Type B pancreatic cell (in vitro differentiated cells): ENCODE data around the gene TRIM33. TPM values are rescaled to one million over a fixed set of nuclear protein-coding genes. Genes with fewer than 3 reads are reported as not detected.
"Not testable (repeated sequence)": the region's sequence is repeated elsewhere in the genome, so short reads cannot be mapped to it uniquely, and the experiment has no call there.

Experiments
- DNase-seq: peaks from one replicate; pipeline ENCODE4 v3.0.0; 2021; ENCODE audit warnings: mixed read lengths; ENCODE audit not compliant: unreplicated experiment; ENCODE audit errors: extremely low spot score
- H3K27ac Mint-ChIP-seq: 2 replicates; pipeline ENCODE4 v1.8.0; 2021; ENCODE audit warnings: mild to moderate bottlenecking, mixed read lengths
- H3K27me3 Mint-ChIP-seq: 2 replicates; pipeline ENCODE4 v1.8.0; 2021; ENCODE audit warnings: mixed read lengths
- H3K36me3 Mint-ChIP-seq: 2 replicates; pipeline ENCODE4 v1.8.0; 2021; ENCODE audit warnings: mixed read lengths
- H3K4me1 Mint-ChIP-seq: one replicate; pipeline ENCODE4 v1.8.0; 2021; ENCODE audit warnings: mixed read lengths; ENCODE audit not compliant: unreplicated experiment
- H3K4me3 Mint-ChIP-seq: 2 replicates; pipeline ENCODE4 v1.8.0; 2021; ENCODE audit warnings: mild to moderate bottlenecking, mixed read lengths
- H3K9me3 Mint-ChIP-seq: 2 replicates; pipeline ENCODE4 v1.8.0; 2021; ENCODE audit warnings: mixed read lengths
- total RNA-seq: library from RNA; stranded (reverse); gene quantifications from 2 replicates; pipeline ENCODE4 v1.2.1, GENCODE V29; 2021; ENCODE audit warnings: low replicate concordance
- TF ChIP-seq, protein P1 (sequence below): fragments of 200-600 bp; sonication (generic); conservative IDR thresholded peaks from 2 replicates; pipeline ENCODE4 v1.5.0; 2021; ENCODE audit warnings: antibody characterized with exemption, mild to moderate bottlenecking

The TRIM33 gene
- total RNA-seq, 1 donor from 2014 or later, result 46.6 TPM

DNA sequence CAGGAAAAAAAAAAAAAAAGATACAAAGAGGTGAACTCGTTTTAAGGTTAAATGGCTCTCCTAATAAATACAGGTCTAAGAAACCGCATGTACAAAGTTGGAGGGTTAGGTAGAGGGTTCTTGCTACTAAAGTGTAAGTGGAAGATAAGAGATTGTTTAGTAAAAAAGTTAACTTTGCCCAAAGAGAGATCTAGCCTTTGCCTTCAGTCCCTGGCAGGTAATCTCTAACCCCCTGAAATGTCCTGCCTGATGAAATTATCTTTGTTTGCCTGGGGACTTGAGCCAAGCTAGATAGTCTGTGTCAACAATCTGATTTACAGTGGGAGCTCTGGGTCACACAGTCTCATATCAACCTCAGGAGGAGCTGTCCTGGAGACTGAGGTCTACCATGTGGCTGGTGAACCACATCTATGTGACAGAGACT, 57.6 kb downstream of the TRIM33 start:
- peaks cover 4% of the 10 kb centered on the region for H3K4me1 Mint-ChIP-seq
- DNase-seq, result no peak
- H3K27ac Mint-ChIP-seq, result peak overlapping the region; percentile 24
- no peaks in the 10 kb centered on the region for H3K9me3 Mint-ChIP-seq
- H3K4me3 Mint-ChIP-seq, result no peak overlapping the region
- no peaks in the 10 kb centered on the region for H3K27me3 Mint-ChIP-seq
- H3K36me3 Mint-ChIP-seq, result peaks cover 35% of the 10 kb centered on the region
- TF ChIP-seq, protein P1, sequence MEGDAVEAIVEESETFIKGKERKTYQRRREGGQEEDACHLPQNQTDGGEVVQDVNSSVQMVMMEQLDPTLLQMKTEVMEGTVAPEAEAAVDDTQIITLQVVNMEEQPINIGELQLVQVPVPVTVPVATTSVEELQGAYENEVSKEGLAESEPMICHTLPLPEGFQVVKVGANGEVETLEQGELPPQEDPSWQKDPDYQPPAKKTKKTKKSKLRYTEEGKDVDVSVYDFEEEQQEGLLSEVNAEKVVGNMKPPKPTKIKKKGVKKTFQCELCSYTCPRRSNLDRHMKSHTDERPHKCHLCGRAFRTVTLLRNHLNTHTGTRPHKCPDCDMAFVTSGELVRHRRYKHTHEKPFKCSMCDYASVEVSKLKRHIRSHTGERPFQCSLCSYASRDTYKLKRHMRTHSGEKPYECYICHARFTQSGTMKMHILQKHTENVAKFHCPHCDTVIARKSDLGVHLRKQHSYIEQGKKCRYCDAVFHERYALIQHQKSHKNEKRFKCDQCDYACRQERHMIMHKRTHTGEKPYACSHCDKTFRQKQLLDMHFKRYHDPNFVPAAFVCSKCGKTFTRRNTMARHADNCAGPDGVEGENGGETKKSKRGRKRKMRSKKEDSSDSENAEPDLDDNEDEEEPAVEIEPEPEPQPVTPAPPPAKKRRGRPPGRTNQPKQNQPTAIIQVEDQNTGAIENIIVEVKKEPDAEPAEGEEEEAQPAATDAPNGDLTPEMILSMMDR, result no peak

- H3K4me3 Mint-ChIP-seq, result no peak overlapping the region
- H3K36me3 Mint-ChIP-seq, result peaks cover 29% of the 10 kb centered on the region
- H3K9me3 Mint-ChIP-seq, result no peaks in the 10 kb centered on the region
- no peak for DNase-seq
- no peaks in the 10 kb centered on the region for H3K4me1 Mint-ChIP-seq
- no peak overlapping the region for H3K27ac Mint-ChIP-seq
- H3K27me3 Mint-ChIP-seq, result no peaks in the 10 kb centered on the region
- TF ChIP-seq, protein P1, result no peak
Observed at GRCh38 chr1:114448370-114449036, 62.5 kb downstream of the TRIM33 start.

DNA sequence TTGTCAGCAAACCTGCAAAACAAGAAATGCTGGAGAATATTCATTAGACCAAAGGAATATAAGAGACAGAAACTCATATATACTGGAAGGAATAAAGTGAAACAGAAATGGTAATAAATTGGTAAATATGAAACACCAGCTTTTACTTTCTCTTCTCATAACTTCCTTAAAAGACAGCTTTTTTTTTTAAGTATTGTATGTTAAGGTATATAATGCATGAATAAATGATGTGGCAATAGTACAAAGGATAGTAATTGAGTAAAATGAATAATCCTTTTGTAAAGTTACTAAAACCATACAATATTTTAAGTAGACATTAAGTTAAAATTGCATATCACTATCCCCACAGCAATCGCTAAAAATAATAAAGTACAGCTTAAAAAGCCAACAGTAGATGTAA, 64.8 kb downstream of the TRIM33 start:
- H3K4me1 Mint-ChIP-seq, result no peaks in the 10 kb centered on the region
- no peaks in the 10 kb centered on the region for H3K9me3 Mint-ChIP-seq
- H3K27ac Mint-ChIP-seq, result no peak overlapping the region
- H3K36me3 Mint-ChIP-seq, result peaks cover 28% of the 10 kb centered on the region
- no peaks in the 10 kb centered on the region for H3K27me3 Mint-ChIP-seq
- TF ChIP-seq, protein P1, result no peak
- no peak overlapping the region for H3K4me3 Mint-ChIP-seq
- DNase-seq, result no peak

- H3K4me1 Mint-ChIP-seq, H3K4me3 Mint-ChIP-seq: not testable (repeated sequence)
- peaks cover 41% of the 10 kb centered on the region for H3K36me3 Mint-ChIP-seq
Observed at GRCh38 chr1:114443226-114443625, 67.8 kb downstream of the TRIM33 start.

DNA sequence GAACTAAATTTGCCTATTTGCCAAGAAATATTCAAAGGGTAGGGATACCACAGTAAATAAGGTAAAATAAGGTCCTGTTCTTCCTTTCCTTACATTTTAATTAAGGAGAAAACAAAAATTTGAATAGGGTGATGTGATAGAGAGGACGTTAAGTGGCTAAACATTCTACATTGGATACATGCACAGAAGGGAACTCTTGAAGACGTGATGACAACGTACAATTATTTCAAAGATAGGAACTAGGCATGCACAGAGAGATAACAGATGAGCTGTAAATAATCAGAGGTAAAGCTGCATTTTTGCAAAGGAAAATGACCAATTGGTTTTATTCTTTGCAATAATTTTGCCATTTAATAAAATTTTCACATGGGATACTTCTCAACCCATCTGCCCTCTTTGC, 69.7 kb downstream of the TRIM33 start:
- H3K4me3 Mint-ChIP-seq, result no peak overlapping the region
- peaks cover 42% of the 10 kb centered on the region for H3K36me3 Mint-ChIP-seq
- H3K9me3 Mint-ChIP-seq, result no peaks in the 10 kb centered on the region
- no peak for DNase-seq
- TF ChIP-seq, protein P1, result no peak
- no peak overlapping the region for H3K27ac Mint-ChIP-seq
- no peaks in the 10 kb centered on the region for H3K27me3 Mint-ChIP-seq
- H3K4me1 Mint-ChIP-seq, result no peaks in the 10 kb centered on the region

More at GRCh38 chr1:114443226-114443625, 67.8 kb downstream of the TRIM33 start:
- H3K27me3 Mint-ChIP-seq, H3K27ac Mint-ChIP-seq, H3K9me3 Mint-ChIP-seq, DNase-seq: not testable (repeated sequence)

- no peaks in the 10 kb centered on the region for H3K27me3 Mint-ChIP-seq
- H3K4me3 Mint-ChIP-seq, result no peak overlapping the region
- peaks cover 32% of the 10 kb centered on the region for H3K36me3 Mint-ChIP-seq
- TF ChIP-seq, protein P1, result no peak
- no peak for DNase-seq
- no peak overlapping the region for H3K27ac Mint-ChIP-seq
- H3K4me1 Mint-ChIP-seq, result no peaks in the 10 kb centered on the region
- H3K9me3 Mint-ChIP-seq, result no peaks in the 10 kb centered on the region
Observed at GRCh38 chr1:114439369-114439768, 71.6 kb downstream of the TRIM33 start.
